SK-N-SH (cell line): ENCODE results near the gene FZD4. TPM values are rescaled to one million over a fixed set of nuclear protein-coding genes. Genes with fewer than 3 reads are reported as not detected.
"Not testable (repeated sequence)": the region's sequence is repeated elsewhere in the genome, so short reads cannot be mapped to it uniquely, and the experiment has no call there.

Experiments
- CTCF ChIA-PET: fragments of 300-600, 350-600 bp; formaldehyde crosslinking; extraction: SDS; loops from one replicate; lab custom pipeline; 2021; lab: Yijun Ruan, JAX
- POLR2A ChIA-PET: fragments of 350-600 bp; sonication (Branson Sonifier 250); formaldehyde crosslinking; extraction: SDS; loops from one replicate; lab custom pipeline; 2020; ENCODE audit warnings: antibody characterized with exemption, inconsistent platforms; lab: Yijun Ruan, JAX
- DNase-seq: peaks from one replicate; pipeline ENCODE4 v3.0.0; 2012
- H2AFZ ChIP-seq: fragments of 200-600 bp; sonication (generic); 2 replicates; pipeline ENCODE4 v1.8.1; 2016; ENCODE audit warnings: antibody characterized with exemption, mild to moderate bottlenecking, low read depth
- H3F3A ChIP-seq: fragments of 200-600 bp; sonication (generic); replicated peaks from 2 replicates; pipeline ENCODE3; 2016; ENCODE audit warnings: antibody characterized with exemption, mild to moderate bottlenecking; ENCODE audit not compliant: insufficient read depth
- H3K27ac ChIP-seq, 2 experiments: fragments of 200-500 bp in 1 of 2; fragments of 200-600 bp in 1 of 2; sonication (Bioruptor generic) in 1 of 2; sonication (generic), shearing (Covaris generic) in 1 of 2; 2 replicates each; pipeline versions ENCODE4 v1.5.1 to v1.6.1; 2014 to 2016; ENCODE audit warnings: low read depth in 2 of 2, inconsistent platforms in 1 of 2, low read length in 1 of 2, mild to moderate bottlenecking in 1 of 2, mixed read lengths in 1 of 2
- H3K27me3 ChIP-seq: fragments of 200-600 bp; sonication (generic), shearing (Covaris generic); 2 replicates; pipeline ENCODE4 v1.6.1; 2016; ENCODE audit warnings: mixed run types; ENCODE audit not compliant: insufficient read depth
- H3K36me3 ChIP-seq, 2 experiments: fragments of 200-500 bp in 1 of 2; fragments of 200-600 bp in 1 of 2; sonication (Bioruptor generic) in 1 of 2; sonication (generic) in 1 of 2; replicated peaks in 1 of 2; 2 replicates each; pipeline versions ENCODE3 to v1.5.1; 2014 to 2016; ENCODE audit warnings: low read length in 1 of 2, mild to moderate bottlenecking in 1 of 2; ENCODE audit not compliant: insufficient read depth in 2 of 2, control insufficient read depth in 1 of 2
- H3K4me1 ChIP-seq, 2 experiments: fragments of 200-500 bp in 1 of 2; fragments of 200-600 bp in 1 of 2; sonication (Bioruptor generic) in 1 of 2; sonication (generic), shearing (Covaris generic) in 1 of 2; 2 replicates each; pipeline versions ENCODE4 v1.5.1 to v1.6.1; 2014 to 2016; ENCODE audit warnings: low read depth in 1 of 2, low read length in 1 of 2, mixed run types in 1 of 2; ENCODE audit not compliant: insufficient read depth in 2 of 2, control insufficient read depth in 1 of 2
- H3K4me2 ChIP-seq: fragments of 200-600 bp; sonication (generic), shearing (Covaris generic); 2 replicates; pipeline ENCODE4 v1.6.1; 2017; ENCODE audit warnings: mixed run types
- H3K4me3 ChIP-seq, 2 experiments: fragments of 200-500 bp in 1 of 2; fragments of 200-600 bp in 1 of 2; sonication (Bioruptor generic) in 1 of 2; sonication (generic), shearing (Covaris generic) in 1 of 2; 2 replicates each; pipeline versions ENCODE4 v1.5.1 to v1.8.1; 2014 to 2016; ENCODE audit warnings: low read depth in 2 of 2, inconsistent platforms in 1 of 2, low read length in 1 of 2, mild to moderate bottlenecking in 1 of 2, mixed read lengths in 1 of 2, moderate library complexity in 1 of 2
- H3K79me2 ChIP-seq: fragments of 200-600 bp; sonication (generic); 2 replicates; pipeline ENCODE4 v1.8.1; 2017; ENCODE audit warnings: mild to moderate bottlenecking; ENCODE audit not compliant: insufficient read depth
- H3K9ac ChIP-seq: fragments of 200-600 bp; sonication (generic); 2 replicates; pipeline ENCODE4 v1.6.1; 2017; ENCODE audit warnings: mixed run types
- H3K9me2 ChIP-seq: fragments of 200-600 bp; sonication (generic); 2 replicates; pipeline ENCODE4 v1.6.1; 2017; ENCODE audit warnings: mixed run types
- H3K9me3 ChIP-seq: fragments of 200-600 bp; sonication (generic); 2 replicates; pipeline ENCODE4 v1.6.1; 2017; ENCODE audit warnings: mixed run types, mild to moderate bottlenecking, moderate library complexity
- H4K20me1 ChIP-seq: fragments of 200-600 bp; sonication (generic); 2 replicates; pipeline ENCODE4 v1.6.1; 2017; ENCODE audit warnings: mild to moderate bottlenecking, mixed run types; ENCODE audit not compliant: insufficient read depth
- CHD2 ChIP-seq: fragments of 150-350 bp; IDR thresholded peaks from 2 replicates; pipeline ENCODE4 v1.6.1; 2018; ENCODE audit warnings: low read length; ENCODE audit not compliant: partially characterized antibody
- ELF1 ChIP-seq: IDR thresholded peaks from 2 replicates; pipeline ENCODE4 v1.4.0; 2012
- EP300 ChIP-seq, 2 experiments: IDR thresholded peaks; 2 replicates each; pipeline versions ENCODE4 v1.4.0 to v1.6.1; 2012; ENCODE audit warnings: borderline replicate concordance in 1 of 2, low read depth in 1 of 2, low read length in 1 of 2
- EZH2phosphoT487 ChIP-seq: fragments of 200-600 bp; sonication (generic); IDR thresholded peaks from 2 replicates; pipeline ENCODE4 v1.6.1; 2017; ENCODE audit warnings: low read depth, mixed run types, mild to moderate bottlenecking, antibody characterized with exemption, moderate library complexity, borderline replicate concordance
- FOXJ3 ChIP-seq: sonication (generic); formaldehyde crosslinking; IDR thresholded peaks from 2 replicates; pipeline ENCODE4 v1.5.1; 2020; ENCODE audit warnings: mild to moderate bottlenecking, missing genetic modification reagents
- FOXM1 ChIP-seq: IDR thresholded peaks from 2 replicates; pipeline ENCODE4 v1.4.0; 2012; ENCODE audit warnings: low read depth, mild to moderate bottlenecking
- GABPA ChIP-seq: IDR thresholded peaks from 2 replicates; pipeline ENCODE4 v1.4.0; 2012; ENCODE audit warnings: low read depth, mild to moderate bottlenecking
- GATA2 ChIP-seq: sonication (generic); formaldehyde crosslinking; IDR thresholded peaks from 2 replicates; pipeline ENCODE4 v1.5.0; 2020; ENCODE audit warnings: mild to moderate bottlenecking, missing genetic modification reagents
- MAX ChIP-seq: IDR thresholded peaks from 2 replicates; pipeline ENCODE4 v1.4.0; 2012; ENCODE audit warnings: low read depth
- MEF2A ChIP-seq: IDR thresholded peaks from 2 replicates; pipeline ENCODE4 v1.4.0; 2012; ENCODE audit warnings: low read depth, borderline replicate concordance
- NFIC ChIP-seq: IDR thresholded peaks from 2 replicates; pipeline ENCODE4 v1.4.0; 2012; ENCODE audit warnings: borderline replicate concordance
- NRF1 ChIP-seq: IDR thresholded peaks from 2 replicates; pipeline ENCODE4 v1.6.1; 2012; ENCODE audit warnings: low read depth, mild to moderate bottlenecking, low read length
- RXRA ChIP-seq: IDR thresholded peaks from 2 replicates; pipeline ENCODE4 v1.4.0; 2012; ENCODE audit warnings: low read depth, mild to moderate bottlenecking, borderline replicate concordance
- SIN3A ChIP-seq: IDR thresholded peaks from 2 replicates; pipeline ENCODE4 v1.6.1; 2012; ENCODE audit warnings: low read depth, mild to moderate bottlenecking, low read length, moderate library complexity, borderline replicate concordance
- TAF1 ChIP-seq: IDR thresholded peaks from 2 replicates; pipeline ENCODE4 v1.6.1; 2012; ENCODE audit warnings: low read depth, mild to moderate bottlenecking, low read length, moderate library complexity, borderline replicate concordance
- TCF12 ChIP-seq: IDR thresholded peaks from 2 replicates; pipeline ENCODE4 v1.4.0; 2012
- USF1 ChIP-seq: IDR thresholded peaks from 2 replicates; pipeline ENCODE4 v1.4.0; 2012; ENCODE audit warnings: low read depth, borderline replicate concordance
- ZBTB33 ChIP-seq: IDR thresholded peaks from 2 replicates; pipeline ENCODE4 v1.4.0; 2012; ENCODE audit warnings: low read depth, borderline replicate concordance
- WGBS: methylation state at CpG from one replicate; pipeline ENCODE4 v1.1.6; 2017; ENCODE audit warnings: low lambda C conversion rate; 5-methylcytosine and 5-hydroxymethylcytosine counted together
- polyA plus RNA-seq, 3 experiments: library from polyadenylated mRNA; depleted of rRNA; stranded (reverse); fragments of >200 nt; gene quantifications; 2 replicates each; pipeline ENCODE4 v1.2.3, GENCODE V29; 2012

The FZD4 gene
- polyA plus RNA-seq, 1 of the 3 experiments (the other 2 are of a cell fraction) = 0.72 TPM

GRCh38 chr11:86943505-86943904 lies 11.7 kb downstream of the FZD4 start:
- H3K9me3 ChIP-seq, H3K27me3 ChIP-seq, H3K36me3 ChIP-seq, H3F3A ChIP-seq, POLR2A ChIA-PET, H2AFZ ChIP-seq, DNase-seq, H3K4me2 ChIP-seq, H3K27ac ChIP-seq, H3K4me3 ChIP-seq, H3K79me2 ChIP-seq, H3K9ac ChIP-seq, H3K9me2 ChIP-seq, H4K20me1 ChIP-seq, H3K4me1 ChIP-seq: not testable (repeated sequence)
- CTCF ChIA-PET = interaction anchor here (1.2 to 2.8 kb wide), 2 partner anchors 11 to 346 kb away, joined by 5 to 9 read pairs; no protein-coding TSS in a partner anchor
- 99% methylated on average over 8 of the region's 8 CpGs for WGBS

- DNase-seq = no peak
- Histone ChIP-seq H3K4me1 (peaks cover 0 to 13% of the 10 kb centered on the region in 2 experiments; a peak in 1 of 4 replicates), H3K36me3 (peaks cover 3 to 4% of the 10 kb centered on the region in 2 experiments), H3K9me2 (no peaks in the 10 kb centered on the region), H3K9ac (no peak overlapping the region), H3K27ac (no peak overlapping the region), H3K9me3 (no peaks in the 10 kb centered on the region), H2AFZ (no peak overlapping the region), H3K27me3 (no peaks in the 10 kb centered on the region), H3K79me2 (no peaks in the 10 kb centered on the region), H3F3A (peaks cover 3% of the 10 kb centered on the region), H4K20me1 (no peaks in the 10 kb centered on the region), H3K4me2 (no peak overlapping the region), H3K4me3 (no peak overlapping the region)
- ChIA-PET CTCF (interaction anchor here (1.0 to 5.0 kb wide), 6 partner anchors 12 to 1945 kb away, joined by 3 to 50 read pairs (median 7); no protein-coding TSS in a partner anchor), POLR2A (no interaction called here)
- WGBS = 89% methylated on average over 4 of the region's 4 CpGs
- no peak for TF ChIP-seq GABPA
Observed at GRCh38 chr11:86941871-86942599, 13.2 kb downstream of the FZD4 start.

- Histone ChIP-seq H2AFZ (no peak overlapping the region), H3K9me2 (no peaks in the 10 kb centered on the region), H3K4me3 (no peak overlapping the region), H3K9me3 (no peaks in the 10 kb centered on the region), H3K79me2 (no peaks in the 10 kb centered on the region), H4K20me1 (no peaks in the 10 kb centered on the region), H3K4me1 (peaks cover 0 to 17% of the 10 kb centered on the region in 2 experiments; a peak in 1 of 4 replicates), H3K9ac (no peak overlapping the region), H3K27me3 (no peaks in the 10 kb centered on the region), H3K4me2 (no peak overlapping the region), H3F3A (peaks cover 3% of the 10 kb centered on the region), H3K27ac (no peak overlapping the region), H3K36me3 (peaks cover 3% of the 10 kb centered on the region in 2 experiments)
- CTCF ChIA-PET = interaction anchor here (1.2 to 5.0 kb wide), 6 partner anchors 13 to 1946 kb away, joined by 3 to 50 read pairs (median 14); no protein-coding TSS in a partner anchor
- 92% methylated on average over 7 of the region's 7 CpGs for WGBS
- no peak for DNase-seq
- POLR2A ChIA-PET = no interaction called here
- TF ChIP-seq NRF1 = no peak
- TF ChIP-seq ELF1 = no peak
- TF ChIP-seq NFIC = no peak
- no peak for TF ChIP-seq MAX
- TF ChIP-seq EP300 (IDR thresholded peaks at IDR 0.05; ENCODE audit: borderline replicate concordance in 1 of 2, low read depth in 1 of 2, low read length in 1 of 2) = no peak
- TF ChIP-seq EZH2phosphoT487 = no peak
- TF ChIP-seq FOXM1 = no peak
- TF ChIP-seq TCF12 = no peak
- no peak for TF ChIP-seq USF1
- no peak for TF ChIP-seq GATA2 (CRISPR knock-in tag)
- no peak for TF ChIP-seq CHD2
- TF ChIP-seq RXRA = no peak
- TF ChIP-seq TAF1 = no peak
- TF ChIP-seq MEF2A = no peak
- no peak for TF ChIP-seq SIN3A
- TF ChIP-seq FOXJ3 (CRISPR knock-in tag) = no peak
- no peak for TF ChIP-seq ZBTB33
Observed at GRCh38 chr11:86941077-86941870, 13.9 kb downstream of the FZD4 start.
